Mammary epithelial cell (primary cell): ENCODE measurements around the gene MTHFSD.

ENCODE experiments used
- CTCF ChIP-seq, 2 donors: IDR thresholded peaks in 1 of 2; conservative IDR thresholded peaks in 1 of 2; 2 replicates each; pipeline ENCODE4 v1.5.1; 2011 to 2012; ENCODE audit warnings: inconsistent platforms in 2 of 2, low read length in 2 of 2, mild to moderate bottlenecking in 2 of 2, control low read depth in 1 of 2, low read depth in 1 of 2; ENCODE audit not compliant: insufficient read depth in 1 of 2; ENCODE audit errors: extremely low read depth in 1 of 2
- EZH2 ChIP-seq: IDR thresholded peaks from 2 replicates; pipeline ENCODE4 v1.6.1; 2012; ENCODE audit warnings: low read length, inconsistent platforms, borderline replicate concordance

- TF ChIP-seq CTCF (conservative IDR thresholded peaks at IDR 0.05 in 1 of 2, IDR thresholded peaks at IDR 0.05 in 1 of 2; ENCODE audit: extremely low read depth in 1 of 2, insufficient read depth in 1 of 2, low read depth in 1 of 2, low read length in 2 of 2) (no peak), EZH2 (no peak)
Measured at GRCh38 chr16:86547286-86547685, 7.7 kb downstream of the MTHFSD start.
